Kidney glomerular epithelial cell (primary cell): ENCODE data around the gene ARL5C.
A peak's percentile ranks its signal among the peaks of the same experiment; 100 is the strongest.

ENCODE experiments used
- DNase-seq: peaks from one replicate; lab custom pipeline; 2025; lab: John Stamatoyannopoulos, UW

Gene ARL5C, protein sequence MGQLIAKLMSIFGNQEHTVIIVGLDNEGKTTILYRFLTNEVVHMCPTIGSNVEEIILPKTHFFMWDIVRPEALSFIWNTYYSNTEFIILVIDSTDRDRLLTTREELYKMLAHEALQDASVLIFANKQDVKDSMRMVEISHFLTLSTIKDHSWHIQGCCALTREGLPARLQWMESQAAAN

DNA sequence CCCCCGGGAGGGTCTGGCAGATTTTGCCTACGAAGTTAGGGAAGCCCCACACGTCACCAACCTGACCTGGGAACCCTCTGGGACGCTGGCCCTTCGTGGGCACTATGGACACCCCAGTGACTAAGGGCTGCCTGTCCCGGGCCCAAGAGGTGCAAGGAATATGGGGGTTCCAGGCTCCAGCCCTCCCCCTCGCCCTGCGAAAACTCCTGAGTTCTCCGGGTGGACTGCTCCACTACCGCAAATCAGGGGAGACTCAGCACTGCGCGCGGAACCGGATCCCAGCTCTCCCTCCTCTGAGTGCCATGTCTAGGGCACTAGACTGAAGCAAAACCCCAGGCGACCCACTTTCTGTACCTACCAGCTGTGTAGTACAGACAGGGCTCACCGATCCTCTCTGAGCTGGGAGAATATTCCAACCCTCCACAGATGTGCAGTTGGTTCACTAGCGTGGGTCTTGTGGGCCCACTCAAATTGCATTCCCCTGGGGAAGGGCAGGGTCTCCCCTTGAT is at the start of gene ARL5C:
ARL5C (minus strand) TSS at position 321 of the 509 bp plus-strand sequence. CDS start 401 bp downstream, outside the sequence.
- no peak for DNase-seq

DNA sequence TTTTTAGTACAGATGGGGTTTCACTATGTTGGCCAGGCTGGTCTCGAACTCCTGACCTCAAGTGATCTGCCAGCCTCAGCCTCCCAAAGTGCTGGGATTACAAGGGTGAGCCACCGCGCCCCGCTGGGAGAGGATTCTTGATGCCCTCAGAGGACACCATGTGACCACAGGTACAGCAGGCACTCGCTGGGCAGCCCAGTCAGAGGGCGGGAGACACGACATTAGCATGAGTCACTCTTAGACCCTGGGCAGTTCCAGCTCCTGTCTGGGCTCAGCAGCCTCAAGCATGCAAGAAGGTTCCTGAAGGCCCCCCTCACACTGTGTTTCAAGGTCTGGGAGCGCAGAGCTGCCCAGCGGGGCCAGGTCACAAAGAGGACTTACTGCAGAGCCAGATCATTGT is 47.9 kb upstream of the ARL5C start:
- no peak for DNase-seq

DNA sequence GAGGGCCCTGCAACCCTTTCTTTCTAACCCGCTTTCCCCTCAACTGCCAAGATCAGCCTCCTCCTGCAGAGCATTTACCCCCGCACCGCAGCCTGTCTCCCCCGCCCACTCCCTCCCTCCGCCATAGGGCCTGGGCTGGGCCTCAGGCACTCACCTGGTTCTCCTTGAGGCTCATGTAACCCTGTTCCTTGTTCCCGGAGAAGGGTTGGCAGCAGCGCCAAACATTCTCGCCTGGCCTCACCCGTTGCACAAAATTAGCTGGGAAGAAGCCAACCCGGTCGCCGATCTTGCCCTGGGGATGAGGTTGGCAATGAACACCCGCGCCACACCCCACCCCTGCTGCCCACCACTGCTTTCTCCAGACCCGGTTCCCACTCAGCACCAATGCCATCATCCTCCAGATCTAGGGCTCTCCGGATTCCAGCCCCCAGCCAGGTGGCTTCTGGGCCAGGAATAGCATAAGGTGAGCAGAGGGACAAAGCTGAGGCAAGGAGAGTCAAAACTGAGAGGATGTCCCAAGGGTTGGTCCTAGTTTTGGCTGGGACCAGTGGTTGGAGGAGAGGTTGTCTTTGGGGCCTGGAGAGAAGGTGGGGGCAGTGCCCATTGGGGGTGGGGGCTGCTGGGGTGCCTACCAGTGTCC is 47.0 kb upstream of the ARL5C start:
- no peak for DNase-seq

DNA sequence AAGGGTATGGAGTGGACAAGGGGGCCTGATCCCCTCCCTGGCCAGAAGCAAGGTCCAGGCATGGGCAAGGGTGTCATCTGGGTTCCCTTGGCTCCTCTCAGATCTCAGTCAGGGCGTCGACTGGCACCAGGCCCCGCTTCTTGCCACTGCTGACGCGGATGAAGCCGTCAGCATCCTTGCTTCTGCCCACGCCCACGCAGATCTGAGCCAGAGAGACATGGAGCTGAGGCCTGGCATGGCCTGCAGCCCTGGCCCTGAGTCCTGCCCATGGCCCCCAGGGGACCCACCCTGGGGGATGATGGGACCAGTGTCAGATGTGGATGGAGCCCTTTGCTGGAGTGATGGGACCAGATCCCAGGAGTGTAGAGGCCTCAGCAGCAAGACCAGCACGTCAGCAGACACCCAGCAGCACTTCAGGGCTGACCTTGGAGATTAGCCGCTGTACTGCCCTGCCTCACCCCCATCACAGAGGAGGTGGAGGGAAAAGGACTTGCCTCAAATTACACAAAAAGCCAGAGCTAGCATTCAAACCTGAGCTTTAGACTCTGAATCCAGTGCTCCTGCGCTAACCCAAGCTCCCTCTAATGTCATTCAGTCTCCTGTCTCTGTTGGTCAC is 46.3 kb upstream of the ARL5C start:
- no peak for DNase-seq

DNA sequence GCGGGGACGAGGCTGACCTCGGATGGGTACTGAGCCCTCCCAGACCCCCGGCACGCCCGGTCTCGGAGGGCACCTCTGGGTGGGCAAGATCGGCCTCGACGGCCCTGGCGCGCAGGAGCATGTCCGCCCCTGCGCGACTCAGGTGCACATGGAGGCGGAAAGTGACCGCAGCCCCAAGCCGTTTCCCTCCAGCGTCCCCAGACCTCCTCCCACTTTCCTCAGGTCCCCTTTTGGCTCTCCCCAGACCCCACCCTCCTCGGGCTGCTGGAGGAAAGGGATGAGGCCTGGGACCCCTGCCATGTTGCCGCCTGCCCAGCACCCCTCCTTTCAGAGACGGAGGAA is 44.1 kb upstream of the ARL5C start:
- DNase-seq, result no peak

DNA sequence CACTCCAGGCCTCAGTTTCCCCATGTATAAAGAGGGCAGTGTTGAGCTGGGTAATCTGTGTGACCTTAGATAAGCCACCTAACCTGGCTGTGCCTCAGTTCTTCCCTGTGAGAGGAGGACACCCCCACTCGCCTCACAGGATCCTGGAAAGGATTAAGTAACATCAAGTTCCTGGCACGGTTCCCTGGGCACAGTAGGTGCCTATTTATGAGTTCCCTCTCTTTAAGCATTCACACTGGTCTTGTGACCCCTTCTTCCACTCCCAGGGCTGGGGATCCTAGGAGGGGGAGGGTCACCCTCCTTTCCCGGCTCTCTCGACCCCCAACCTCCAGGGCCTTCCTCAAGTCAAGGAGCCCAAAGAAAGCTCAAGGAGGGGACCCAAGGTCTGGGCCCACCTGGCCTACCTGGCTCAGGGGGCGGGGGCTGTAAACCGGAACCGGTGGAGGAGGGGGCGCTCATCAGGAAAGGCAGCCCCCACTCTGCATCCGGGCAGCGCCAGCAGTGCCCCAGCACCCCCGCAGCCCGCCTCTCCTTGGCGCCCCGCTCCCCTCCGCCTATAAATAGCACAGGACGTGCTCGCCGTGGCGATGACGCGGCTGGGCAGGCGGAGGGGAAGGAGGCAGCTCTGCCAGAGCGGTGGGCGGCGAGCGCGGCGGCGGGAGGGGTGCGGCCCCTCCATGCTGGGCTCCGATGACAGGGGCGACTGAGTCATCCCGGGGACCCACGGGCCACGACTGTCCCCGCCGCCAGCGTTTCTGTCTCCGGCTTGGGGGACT is 43.5 kb upstream of the ARL5C start:
- no peak for DNase-seq

DNA sequence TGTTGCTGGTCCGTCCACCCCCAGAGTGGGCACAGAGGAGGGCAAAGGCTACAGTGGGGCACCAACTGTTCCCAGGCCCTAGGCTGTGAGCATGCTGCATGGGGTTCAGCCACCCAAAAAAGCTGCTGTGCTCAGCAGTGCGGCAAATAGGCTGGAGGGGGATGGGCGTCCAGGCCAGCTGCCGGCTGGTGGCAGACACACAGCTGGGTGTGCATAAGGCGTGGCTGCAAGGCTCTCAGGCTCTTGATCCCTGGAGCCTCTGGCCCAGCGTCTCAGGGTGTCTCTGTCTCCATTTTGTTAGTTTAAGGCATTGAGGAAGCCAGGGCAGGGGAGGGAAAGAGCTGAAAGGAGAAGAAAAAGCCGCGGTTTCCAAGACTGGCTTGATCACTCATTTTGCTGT is 42.9 kb upstream of the ARL5C start:
- DNase-seq, result no peak

DNA sequence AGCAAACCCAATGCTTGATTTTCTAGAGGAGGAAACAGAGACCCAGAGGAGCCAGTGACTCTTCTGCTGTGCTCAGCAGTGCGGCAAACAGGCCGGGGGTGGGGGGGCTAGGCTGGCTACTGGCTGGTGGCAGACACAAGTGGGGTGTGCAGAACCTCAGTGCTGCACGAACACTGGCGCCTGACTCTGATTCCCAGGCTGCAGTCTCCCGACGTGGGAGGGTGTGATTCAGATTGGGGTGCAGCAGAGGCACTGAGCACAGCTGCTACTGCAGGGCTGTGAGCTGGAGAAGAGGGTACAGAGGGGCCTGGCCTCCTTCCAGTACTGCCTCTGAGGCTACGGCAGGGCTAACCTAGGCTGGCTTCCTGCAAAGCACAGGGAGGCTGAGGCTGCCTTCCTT is 42.2 kb upstream of the ARL5C start:
- DNase-seq, result no peak

DNA sequence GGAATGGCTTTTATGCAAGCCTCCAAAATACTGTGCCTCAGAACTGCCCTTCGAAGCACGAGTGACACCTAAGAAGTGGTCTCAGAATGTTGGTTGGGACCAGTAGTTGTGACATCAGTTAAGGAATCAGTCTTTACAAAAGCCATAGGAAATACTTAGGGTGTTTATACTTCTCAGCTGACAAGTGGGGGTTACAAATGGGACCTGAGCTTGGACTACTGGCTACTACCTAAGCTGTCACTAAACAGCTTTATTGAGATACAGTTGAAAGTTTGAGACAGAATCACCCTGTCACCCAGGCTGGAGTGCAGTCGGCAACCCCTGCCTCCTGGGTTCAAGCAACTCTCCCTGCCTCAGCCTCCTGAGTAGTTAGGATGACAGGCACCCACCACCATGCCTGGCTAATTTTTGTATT is 39.2 kb upstream of the ARL5C start:
- no peak for DNase-seq

DNA sequence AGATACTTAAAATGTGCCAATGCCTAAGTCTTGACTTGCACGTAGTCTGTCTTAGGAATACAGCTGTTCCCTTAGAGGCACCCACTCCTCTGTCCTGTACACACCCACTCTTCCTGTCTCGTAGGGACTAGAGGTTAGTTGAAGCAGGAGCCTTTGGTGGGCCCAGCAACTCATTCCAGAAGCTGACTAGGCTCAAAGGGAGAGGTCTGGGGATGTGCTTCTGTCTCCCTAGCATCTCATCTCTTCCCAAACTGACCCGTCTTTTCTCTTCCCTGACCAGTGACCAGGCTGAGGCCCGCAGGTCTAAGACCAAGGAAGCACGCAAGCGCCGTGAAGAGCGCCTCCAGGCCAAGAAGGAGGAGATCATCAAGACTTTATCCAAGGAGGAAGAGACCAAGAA is 38.3 kb upstream of the ARL5C start:
- DNase-seq, result no peak

DNA sequence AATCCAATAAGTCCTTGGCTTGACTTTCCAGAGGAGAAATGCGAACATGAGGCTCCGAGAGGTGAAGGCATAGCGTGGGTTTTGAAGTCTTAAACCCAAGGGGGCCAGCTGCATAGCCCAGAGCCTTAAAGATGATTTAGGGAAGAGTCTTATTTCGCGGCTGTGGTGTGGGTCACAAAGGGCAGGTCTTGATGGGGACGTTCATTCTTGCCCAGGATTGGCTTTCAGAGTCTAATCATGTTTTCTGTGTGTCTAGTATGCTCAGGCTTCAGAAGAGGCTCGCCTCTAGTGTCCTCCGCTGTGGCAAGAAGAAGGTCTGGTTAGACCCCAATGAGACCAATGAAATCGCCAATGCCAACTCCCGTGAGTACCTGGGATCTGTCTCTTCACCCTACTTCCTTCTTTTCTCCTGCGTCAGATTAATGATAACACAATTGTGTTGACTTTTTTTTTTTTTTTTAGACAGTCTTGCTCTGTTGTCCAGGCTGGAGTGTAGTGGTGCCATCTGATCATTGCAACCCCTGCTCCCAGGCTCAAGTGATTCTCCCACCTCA is 35.1 kb upstream of the ARL5C start:
- no peak for DNase-seq

DNA sequence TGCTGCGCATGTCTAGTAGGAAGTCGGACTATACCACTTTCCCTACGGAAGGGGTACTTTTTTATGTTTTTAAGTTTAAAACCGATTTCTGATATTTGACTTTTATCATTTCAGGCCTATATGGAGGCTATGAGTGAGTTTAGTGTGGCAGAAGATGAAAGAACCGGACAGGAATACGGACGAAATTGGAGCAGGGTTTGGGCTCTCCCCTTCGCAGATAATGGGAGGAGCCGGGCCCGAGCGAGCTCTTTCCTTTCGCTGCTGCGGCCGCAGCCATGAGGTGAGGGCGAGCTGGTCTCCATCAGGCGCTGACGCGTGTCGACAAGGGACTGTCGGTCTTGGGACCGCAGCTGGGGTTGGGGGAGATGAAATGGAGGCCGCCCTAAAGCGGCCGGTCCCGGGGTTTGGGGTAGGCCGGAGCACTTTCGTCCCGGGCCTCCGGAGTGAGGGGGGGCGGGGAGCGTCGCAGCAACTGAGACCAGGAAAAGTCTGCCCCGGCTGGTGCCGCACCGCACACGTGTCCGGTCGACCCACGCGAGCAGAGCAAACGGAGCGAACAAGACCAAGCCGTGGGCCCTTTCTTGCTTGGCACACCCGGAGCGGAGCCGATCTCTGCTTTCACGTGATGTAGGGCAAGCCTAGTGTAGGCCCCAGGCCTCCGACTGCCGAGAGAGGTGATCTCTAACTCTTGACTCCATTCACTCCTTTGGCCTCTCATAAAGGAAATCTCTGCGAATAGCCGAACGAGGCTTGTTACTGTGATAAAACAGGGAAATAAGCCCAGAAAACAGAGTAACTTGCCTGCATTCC is 34.3 kb upstream of the ARL5C start, which contains the start of gene RPL19:
RPL19 (plus strand) TSS at position 214 of the 810 bp plus-strand sequence; CDS start at position 276, 62 bp downstream.
- peak; percentile 93 for DNase-seq

DNA sequence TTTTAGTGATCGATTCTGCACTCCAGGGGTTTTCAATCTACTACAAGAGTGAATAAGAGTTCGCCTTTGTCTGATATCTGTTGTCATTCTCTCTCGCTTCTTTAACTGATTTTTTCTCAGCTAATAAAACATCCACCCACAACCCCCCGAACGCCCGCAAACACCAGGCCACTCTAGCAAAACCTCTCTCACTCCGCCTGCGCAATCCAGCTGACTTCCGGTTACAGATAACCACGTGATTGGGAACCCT is 33.8 kb upstream of the ARL5C start:
- no peak for DNase-seq

DNA sequence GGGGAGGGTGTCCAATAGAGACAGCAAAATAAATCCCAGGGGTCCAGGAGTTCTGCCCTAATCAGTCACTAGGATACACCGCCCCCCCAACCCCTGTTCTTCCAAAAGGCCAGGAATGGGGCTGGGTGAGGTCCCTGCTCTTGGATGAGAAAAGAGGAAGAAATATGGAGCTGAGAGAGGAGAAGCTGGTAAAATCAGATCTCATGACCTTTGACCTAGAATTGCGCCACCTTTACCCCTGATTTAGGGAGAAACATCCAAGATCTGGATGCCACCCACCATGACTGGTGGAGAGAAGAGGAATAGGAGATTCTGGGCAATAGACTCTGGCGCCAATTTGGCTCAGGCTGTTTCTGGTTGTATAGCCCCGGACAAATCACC is 32.2 kb upstream of the ARL5C start:
- DNase-seq, result no peak

DNA sequence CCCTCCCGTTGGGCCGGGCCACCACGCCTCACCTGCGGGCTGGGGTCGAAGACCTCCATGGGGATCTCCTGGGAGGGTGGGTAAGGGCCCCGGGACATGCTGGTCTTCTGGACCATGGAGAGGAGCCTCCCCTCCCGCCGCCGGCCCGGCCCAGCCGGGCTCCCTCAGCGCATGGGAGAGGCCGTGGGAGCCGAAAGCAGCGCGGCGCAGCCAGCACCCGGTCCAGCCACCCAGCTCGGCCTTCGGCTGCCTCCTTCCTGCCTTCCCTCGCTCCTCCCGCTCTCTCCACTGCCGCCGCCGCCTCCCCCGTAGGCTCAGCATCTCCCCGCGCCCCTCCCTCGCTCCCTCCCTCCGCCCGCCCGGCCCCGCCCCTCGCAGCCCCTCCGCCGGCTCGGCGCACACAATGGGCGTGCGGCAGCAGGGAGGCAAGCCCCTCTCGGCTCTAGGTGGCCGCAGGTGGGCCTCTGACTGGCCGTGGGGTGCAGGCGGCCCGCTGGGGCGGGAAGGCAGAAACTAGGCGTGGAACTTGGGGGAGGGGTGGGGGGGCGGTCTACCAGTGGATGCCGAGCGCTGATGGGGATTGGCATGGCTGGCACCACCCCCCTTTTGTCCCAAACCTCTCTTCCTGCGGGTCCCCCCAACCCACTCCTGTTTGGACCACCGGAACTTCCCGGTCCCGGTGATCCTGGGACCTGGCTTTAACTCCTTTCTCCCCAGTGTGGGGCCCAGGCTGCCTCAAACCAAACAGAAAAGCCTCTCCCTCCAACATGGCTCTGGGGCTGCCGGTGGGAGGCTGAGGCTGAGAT is 31.6 kb upstream of the ARL5C start, which contains the start of gene CACNB1:
CACNB1 (minus strand) TSS at position 290 of the 806 bp plus-strand sequence; CDS start at position 116, 174 bp downstream.
- DNase-seq, result peak; percentile 69

DNA sequence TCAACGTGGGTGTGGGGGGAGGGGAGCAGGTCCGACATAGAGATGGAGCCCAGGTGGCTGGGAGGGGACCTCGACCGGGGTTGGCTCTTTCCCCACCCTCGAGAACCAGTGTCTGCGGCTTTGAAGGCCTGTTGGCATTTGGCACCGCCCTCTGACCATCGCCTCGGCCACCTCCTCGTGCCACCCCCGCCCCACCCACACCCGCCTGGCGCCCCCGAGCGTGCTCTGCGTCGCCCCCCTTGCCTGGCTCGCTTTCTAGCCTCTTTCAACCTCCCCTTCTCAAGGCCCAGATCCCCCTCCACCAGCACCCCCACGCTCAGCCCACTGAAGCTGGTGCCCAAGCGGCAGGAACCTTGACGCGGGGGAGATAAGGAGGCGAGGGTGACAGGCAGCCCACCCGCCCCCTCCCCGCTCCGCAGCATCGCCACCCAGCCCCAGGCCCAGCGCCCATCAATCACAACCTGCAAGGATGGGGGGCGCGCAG is 30.9 kb upstream of the ARL5C start:
- no peak for DNase-seq

DNA sequence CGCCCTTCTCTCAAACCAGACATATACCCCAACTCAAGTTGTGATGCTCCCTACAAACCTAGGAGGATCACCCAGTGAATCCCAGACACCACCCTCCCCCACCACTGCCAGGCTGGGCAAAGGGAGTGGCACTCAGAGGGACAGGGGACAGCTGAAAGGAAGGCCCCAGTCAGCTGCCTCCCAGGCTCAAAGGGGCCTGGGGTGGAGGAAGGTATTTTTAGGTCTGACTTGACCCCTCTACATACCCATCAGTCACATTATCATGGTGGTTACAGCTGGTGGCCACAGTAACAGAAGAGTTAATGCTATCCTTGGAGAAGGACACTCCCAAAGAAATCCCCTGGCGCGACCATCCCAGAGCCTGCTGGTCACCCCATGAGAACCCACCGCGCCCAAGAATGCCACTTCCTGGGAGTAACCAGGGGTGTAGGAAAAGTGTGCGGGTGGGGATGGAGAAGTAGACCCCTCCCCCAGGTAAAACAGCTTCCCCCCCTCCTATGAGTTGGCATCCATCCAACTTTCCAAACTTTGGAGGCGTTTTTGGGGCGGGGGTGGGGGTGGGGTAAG is 30.4 kb upstream of the ARL5C start:
- DNase-seq, result no peak

DNA sequence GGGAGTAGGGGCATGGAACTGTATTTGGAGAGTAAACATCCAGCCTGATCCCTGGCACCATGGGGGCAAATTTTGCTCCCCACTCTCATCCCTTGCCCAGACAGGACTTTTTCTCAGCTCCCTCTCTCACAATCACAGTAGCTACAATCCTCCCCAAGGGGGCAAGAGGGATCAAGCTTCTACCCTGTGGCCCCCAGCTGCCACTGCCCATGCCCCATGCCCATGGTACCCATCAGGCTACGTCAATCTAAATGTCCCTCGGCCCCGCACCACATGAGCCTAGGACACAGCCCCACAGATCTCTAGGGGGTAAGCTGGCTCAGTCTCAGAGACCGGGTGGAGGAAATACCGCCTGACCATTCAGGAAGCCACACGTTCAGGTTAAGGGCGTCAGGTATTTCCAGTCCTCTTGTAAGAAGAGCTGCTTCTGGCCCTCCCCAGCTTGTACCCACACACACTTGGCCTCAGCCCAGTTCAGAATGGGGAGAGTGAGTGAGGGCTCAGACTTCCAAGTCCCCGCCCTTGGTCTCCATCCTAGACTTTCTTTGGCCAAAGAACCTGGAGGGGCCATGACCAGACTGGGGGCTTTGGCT is 29.7 kb upstream of the ARL5C start:
- DNase-seq, result no peak

DNA sequence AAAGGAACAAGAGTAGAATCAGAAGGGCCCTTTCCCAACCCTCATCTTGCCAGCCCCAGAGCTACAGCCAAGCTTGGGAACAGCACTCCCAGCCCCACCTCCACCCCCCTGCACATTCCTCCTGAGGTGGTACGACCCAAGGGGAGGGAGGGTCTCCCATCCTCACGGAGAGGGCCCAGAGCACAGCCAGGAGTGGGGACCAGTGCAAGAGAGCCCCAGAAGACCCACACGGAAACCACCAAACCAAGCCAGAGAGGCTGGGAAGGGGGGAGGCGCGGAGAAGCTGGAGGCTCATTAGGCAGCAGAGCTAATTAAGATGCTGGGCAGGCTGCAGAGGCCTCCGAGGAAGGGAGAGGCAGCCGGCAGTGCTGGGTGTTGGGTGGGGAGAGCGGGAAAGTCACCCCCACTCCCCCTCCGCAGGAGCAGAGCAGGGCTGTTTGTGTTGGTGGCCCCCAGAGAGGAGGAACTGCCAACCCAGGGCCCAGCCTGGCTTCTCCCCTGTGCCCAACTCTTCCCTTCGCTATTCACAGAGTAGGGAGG is 29.1 kb upstream of the ARL5C start:
- no peak for DNase-seq
